CD4-positive, CD25-positive, alpha-beta regulatory T cell (primary cell): ENCODE data around the gene MYRF. TPM values are rescaled to one million over a fixed set of nuclear protein-coding genes. Genes with fewer than 3 reads are reported as not detected.

Source experiments
- ATAC-seq, 2 donors: fragments of 150-1000 bp; cut with Tn5 transposase; one replicate each; pipeline ENCODE4 v1.10.0; 2021; ENCODE audit warnings: low read depth in 2 of 2, moderate number of reproducible peaks in 2 of 2, moderate library complexity in 1 of 2
- DNase-seq, 3 donors: peaks; one replicate each; pipeline versions ENCODE4 v3.0.0 to v3.0.0-alpha.2; 2012 to 2022; ENCODE audit warnings: mixed read lengths in 1 of 3
- H3K27ac ChIP-seq: one replicate; pipeline ENCODE4 v1.7.0; 2013; ENCODE audit warnings: mild to moderate bottlenecking, low read length; ENCODE audit not compliant: insufficient read depth, poor library complexity, severe bottlenecking
- H3K27me3 ChIP-seq: one replicate; pipeline ENCODE4 v1.7.0; 2013; ENCODE audit warnings: low read length; ENCODE audit not compliant: control insufficient read depth, insufficient read depth
- H3K36me3 ChIP-seq: one replicate; pipeline ENCODE4 v1.7.0; 2013; ENCODE audit warnings: mild to moderate bottlenecking, low read length, moderate library complexity; ENCODE audit not compliant: control insufficient read depth, insufficient read depth
- H3K4me1 ChIP-seq: 2 replicates; pipeline ENCODE4 v1.7.0; 2013; ENCODE audit warnings: mild to moderate bottlenecking, low read length; ENCODE audit not compliant: insufficient read depth, control insufficient read depth, poor library complexity, severe bottlenecking
- H3K4me3 ChIP-seq: one replicate; pipeline ENCODE4 v1.7.0; 2013; ENCODE audit warnings: low read depth, mild to moderate bottlenecking, low read length, moderate library complexity
- H3K9me3 ChIP-seq, 2 experiments: 1 replicate in 1 of 2; 2 replicates in 1 of 2; pipeline ENCODE4 v1.7.0; 2013; ENCODE audit warnings: low read length in 2 of 2, mild to moderate bottlenecking in 1 of 2, moderate library complexity in 1 of 2; ENCODE audit not compliant: control insufficient read depth in 2 of 2
- H3K27ac Mint-ChIP-seq, 3 donors: one replicate each; pipeline ENCODE4 v1.8.0; 2020 to 2022; ENCODE audit warnings: mild to moderate bottlenecking in 3 of 3, mixed read lengths in 3 of 3, moderate library complexity in 2 of 3
- H3K27me3 Mint-ChIP-seq: one replicate; pipeline ENCODE4 v1.8.0; 2022; ENCODE audit warnings: mild to moderate bottlenecking, mixed read lengths
- H3K36me3 Mint-ChIP-seq: one replicate; pipeline ENCODE4 v1.8.0; 2020; ENCODE audit warnings: mixed read lengths
- H3K4me1 Mint-ChIP-seq, 4 donors: one replicate each; pipeline ENCODE4 v1.8.0; 2020 to 2022; ENCODE audit warnings: mixed read lengths in 4 of 4, mild to moderate bottlenecking in 1 of 4
- H3K4me3 Mint-ChIP-seq, 4 donors: one replicate each; pipeline ENCODE4 v1.8.0; 2020 to 2022; ENCODE audit warnings: mild to moderate bottlenecking in 4 of 4, mixed read lengths in 4 of 4, moderate library complexity in 3 of 4
- H3K9me3 Mint-ChIP-seq, 7 donors: one replicate each; pipeline ENCODE4 v1.8.0; 2020 to 2022; ENCODE audit warnings: mixed read lengths in 7 of 7, mild to moderate bottlenecking in 3 of 7, moderate library complexity in 2 of 7
- polyA plus RNA-seq, 4 donors: library from polyadenylated mRNA; unstranded; fragments of 300-500 nt; fragmentation: Illumina TruSeq; gene quantifications; one replicate each; pipeline ENCODE4 v1.2.3, GENCODE V29; 2021
- total RNA-seq: library from RNA; stranded (reverse); gene quantifications from one replicate; pipeline ENCODE4 v1.2.3, GENCODE V29; 2022

The MYRF gene
- total and polyA plus RNA-seq, 5 donors from 2014 or later = 0.20 to 0.74 (median 0.30) TPM; not detected in 2

DNA sequence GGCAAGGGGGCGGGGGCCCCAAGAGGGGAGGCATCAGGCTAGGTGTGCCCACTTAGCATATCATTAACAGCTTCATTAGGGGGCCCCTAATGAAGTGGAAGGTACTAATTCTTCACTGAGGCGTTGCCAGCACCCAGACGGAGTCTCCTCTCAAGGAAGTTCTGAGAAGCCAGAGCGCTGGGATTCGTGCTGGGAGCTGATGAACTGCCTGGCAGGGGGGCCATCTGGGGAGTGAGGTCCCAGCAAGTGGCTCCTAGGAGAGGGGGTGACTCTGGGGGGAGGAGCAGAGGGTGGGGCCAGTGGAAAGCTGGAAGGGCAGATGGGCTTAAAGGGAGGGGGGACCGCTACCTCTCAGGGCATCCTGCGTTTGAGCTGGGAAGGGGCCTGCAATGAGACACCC is 42.4 kb upstream of the MYRF start:
- no peak overlapping the region for H3K27ac ChIP-seq
- Mint-ChIP-seq H3K4me1 (no peaks in the 10 kb centered on the region), H3K27ac (no peak overlapping the region), H3K9me3 (no peaks in the 10 kb centered on the region), H3K36me3 (no peaks in the 10 kb centered on the region), H3K4me3 (no peak overlapping the region), H3K27me3 (no peaks in the 10 kb centered on the region)
- no peaks in the 10 kb centered on the region for H3K36me3 ChIP-seq
- ATAC-seq (no peak), DNase-seq (no peak)
- no peaks in the 10 kb centered on the region for H3K27me3 ChIP-seq
- H3K4me3 ChIP-seq = no peak overlapping the region
- H3K9me3 ChIP-seq = no peaks in the 10 kb centered on the region
- H3K4me1 ChIP-seq = no peaks in the 10 kb centered on the region

DNA sequence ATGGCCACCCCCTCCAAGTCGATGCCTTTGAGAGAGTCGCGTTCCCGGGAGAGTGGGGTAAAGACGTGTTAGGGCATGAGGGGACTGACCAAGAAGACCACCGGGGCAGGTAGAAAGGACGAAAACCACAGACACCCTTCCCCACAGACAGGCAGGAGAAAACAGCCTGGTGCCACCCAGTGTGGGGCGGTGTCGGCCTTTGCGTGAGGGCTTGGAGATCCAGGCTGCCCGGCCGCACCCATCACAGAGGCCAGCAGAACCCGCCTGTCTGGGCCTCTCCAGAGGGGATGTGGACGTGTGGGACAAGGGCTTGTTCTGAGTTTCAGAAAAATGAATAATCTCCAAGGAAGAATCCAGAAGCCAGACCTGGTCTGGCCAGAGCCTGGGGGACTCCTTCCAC is 41.4 kb upstream of the MYRF start:
- no peaks in the 10 kb centered on the region for H3K9me3 ChIP-seq
- Mint-ChIP-seq H3K36me3 (no peaks in the 10 kb centered on the region), H3K4me3 (no peak overlapping the region), H3K4me1 (no peaks in the 10 kb centered on the region), H3K27me3 (no peaks in the 10 kb centered on the region), H3K9me3 (no peaks in the 10 kb centered on the region), H3K27ac (no peak overlapping the region)
- DNase-seq = no peak
- H3K27me3 ChIP-seq = no peaks in the 10 kb centered on the region
- H3K4me3 ChIP-seq = no peak overlapping the region
- no peaks in the 10 kb centered on the region for H3K36me3 ChIP-seq
- ATAC-seq = no peak
- H3K4me1 ChIP-seq = no peaks in the 10 kb centered on the region
- H3K27ac ChIP-seq = no peak overlapping the region

DNA sequence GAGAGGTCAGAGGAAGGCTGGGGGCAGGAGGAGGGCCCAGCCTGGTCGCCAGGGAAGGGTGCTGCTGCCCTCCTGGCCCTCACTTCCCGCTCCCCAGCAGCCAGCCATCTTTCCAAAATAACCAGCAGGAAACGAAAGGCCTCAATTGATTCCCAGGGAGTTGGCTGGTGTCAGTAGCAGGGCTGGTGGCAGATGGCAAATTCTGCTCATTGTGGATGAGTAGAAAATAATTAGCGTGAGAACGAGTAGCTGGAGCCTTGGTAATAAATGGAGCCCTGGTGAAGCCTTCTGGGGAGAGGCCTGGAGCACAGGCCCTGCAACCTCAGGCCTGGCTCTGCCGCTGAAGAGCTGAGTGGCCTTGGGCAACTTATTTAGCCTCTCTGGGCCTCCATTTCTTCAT is 40.9 kb upstream of the MYRF start:
- Mint-ChIP-seq H3K27me3 (no peaks in the 10 kb centered on the region), H3K4me3 (no peak overlapping the region), H3K27ac (no peak overlapping the region), H3K9me3 (no peaks in the 10 kb centered on the region), H3K36me3 (no peaks in the 10 kb centered on the region), H3K4me1 (no peaks in the 10 kb centered on the region)
- DNase-seq = no peak
- Histone ChIP-seq H3K4me1 (no peaks in the 10 kb centered on the region), H3K27me3 (no peaks in the 10 kb centered on the region), H3K9me3 (no peaks in the 10 kb centered on the region), H3K4me3 (no peak overlapping the region), H3K36me3 (no peaks in the 10 kb centered on the region), H3K27ac (no peak overlapping the region)
- ATAC-seq = no peak

DNA sequence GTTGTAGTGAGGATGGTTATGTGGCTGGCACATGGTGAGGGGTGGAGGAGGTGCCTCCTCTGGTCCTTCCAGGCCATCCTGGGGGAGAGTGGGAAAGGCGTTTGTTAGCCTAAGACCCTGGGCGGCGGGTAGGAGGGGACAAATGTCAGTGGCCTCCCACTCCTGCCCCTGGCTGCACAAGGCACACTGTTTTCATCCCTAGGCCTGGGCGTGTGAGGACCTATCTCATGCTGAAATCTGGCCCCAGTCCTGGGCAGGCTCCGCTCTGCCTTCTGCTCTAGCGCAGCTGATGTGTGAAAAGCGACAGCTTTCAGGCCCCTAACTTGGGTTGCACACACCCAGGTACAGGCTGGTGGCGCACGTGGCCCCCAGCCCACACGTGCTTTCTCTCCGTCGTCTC is 40.1 kb upstream of the MYRF start:
- Histone ChIP-seq H3K27ac (no peak overlapping the region), H3K4me1 (no peaks in the 10 kb centered on the region), H3K9me3 (no peaks in the 10 kb centered on the region), H3K27me3 (no peaks in the 10 kb centered on the region), H3K4me3 (no peak overlapping the region), H3K36me3 (no peaks in the 10 kb centered on the region)
- H3K9me3 Mint-ChIP-seq = no peaks in the 10 kb centered on the region
- H3K27me3 Mint-ChIP-seq = no peaks in the 10 kb centered on the region
- H3K27ac Mint-ChIP-seq = no peak overlapping the region
- ATAC-seq = no peak
- H3K36me3 Mint-ChIP-seq = no peaks in the 10 kb centered on the region
- no peak for DNase-seq
- no peaks in the 10 kb centered on the region for H3K4me1 Mint-ChIP-seq
- no peak overlapping the region for H3K4me3 Mint-ChIP-seq

DNA sequence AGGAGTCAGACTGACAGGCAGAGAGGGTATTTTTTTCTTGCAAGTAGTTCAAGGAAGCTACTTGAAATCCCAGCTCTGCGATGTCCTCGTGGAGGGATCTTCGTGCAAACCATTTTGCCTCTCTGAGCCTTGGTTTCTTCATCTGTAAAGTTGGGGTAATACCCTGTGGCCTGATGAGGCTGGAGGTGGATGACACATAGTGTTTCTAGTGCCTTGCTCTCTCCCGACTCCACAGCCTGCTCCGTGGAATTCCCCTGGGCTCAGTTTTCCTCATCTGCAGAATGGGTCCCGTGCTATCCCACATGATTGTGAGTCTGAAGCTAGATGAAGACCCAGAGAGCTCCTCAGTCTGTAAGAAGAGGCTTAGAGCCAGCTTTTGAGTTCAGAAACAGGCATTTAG is 39.6 kb upstream of the MYRF start:
- no peaks in the 10 kb centered on the region for H3K9me3 Mint-ChIP-seq
- H3K4me3 Mint-ChIP-seq = no peak overlapping the region
- H3K27me3 ChIP-seq = no peaks in the 10 kb centered on the region
- no peaks in the 10 kb centered on the region for H3K4me1 Mint-ChIP-seq
- H3K27me3 Mint-ChIP-seq = no peaks in the 10 kb centered on the region
- no peak overlapping the region for H3K4me3 ChIP-seq
- no peaks in the 10 kb centered on the region for H3K9me3 ChIP-seq
- H3K27ac ChIP-seq = no peak overlapping the region
- no peaks in the 10 kb centered on the region for H3K4me1 ChIP-seq
- no peaks in the 10 kb centered on the region for H3K36me3 ChIP-seq
- DNase-seq (no peak), ATAC-seq (no peak)
- H3K27ac Mint-ChIP-seq = no peak overlapping the region
- no peaks in the 10 kb centered on the region for H3K36me3 Mint-ChIP-seq

DNA sequence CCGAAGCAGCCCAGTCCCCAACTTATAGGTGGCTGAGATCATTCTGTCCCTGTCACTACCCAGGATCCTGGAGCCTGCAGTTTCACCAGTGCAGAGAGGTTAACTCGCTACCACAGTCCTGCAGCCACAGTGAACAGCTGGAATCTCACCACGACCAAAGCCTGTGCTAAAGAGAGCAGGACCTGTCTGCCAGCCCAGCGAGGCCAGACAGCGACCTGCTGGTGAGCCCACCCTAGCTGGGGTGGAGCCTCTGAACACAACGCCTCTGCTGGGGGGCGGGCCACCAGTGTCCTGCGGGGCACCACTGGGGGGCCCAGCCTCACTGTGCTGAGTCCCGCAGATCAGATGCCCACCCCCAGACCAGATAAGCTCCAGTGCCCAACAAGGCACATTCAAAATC is 39.0 kb upstream of the MYRF start:
- H3K4me1 Mint-ChIP-seq = no peaks in the 10 kb centered on the region
- no peak for ATAC-seq

DNA sequence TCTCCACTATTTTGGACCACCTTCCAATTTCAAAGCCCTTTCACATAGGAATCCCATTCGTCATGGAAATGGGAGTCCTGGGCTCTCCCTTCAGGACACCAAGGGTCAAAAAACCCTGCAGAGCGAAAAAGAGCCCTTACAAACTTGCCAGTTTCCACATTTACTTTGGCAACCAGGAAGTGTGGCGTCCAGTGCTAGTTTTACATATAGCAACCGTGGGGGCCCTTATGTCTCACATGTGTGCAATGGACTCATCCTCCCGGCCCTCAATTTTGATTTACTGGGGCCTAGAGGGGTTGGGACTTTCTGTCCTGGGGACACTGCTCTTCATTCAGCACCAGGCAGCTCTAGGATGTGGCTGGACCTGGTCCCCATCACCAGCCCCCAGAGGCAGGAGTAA is 38.5 kb upstream of the MYRF start:
- ATAC-seq = no peak

More for the DNA sequence above, 39.0 kb upstream of the MYRF start:
- no peaks in the 10 kb centered on the region for H3K9me3 Mint-ChIP-seq
- no peaks in the 10 kb centered on the region for H3K36me3 Mint-ChIP-seq
- DNase-seq = no peak
- Histone ChIP-seq H3K4me3 (no peak overlapping the region), H3K36me3 (no peaks in the 10 kb centered on the region), H3K27me3 (no peaks in the 10 kb centered on the region), H3K9me3 (no peaks in the 10 kb centered on the region), H3K27ac (no peak overlapping the region), H3K4me1 (no peaks in the 10 kb centered on the region)
- H3K27me3 Mint-ChIP-seq = no peaks in the 10 kb centered on the region
- no peak overlapping the region for H3K4me3 Mint-ChIP-seq
- H3K27ac Mint-ChIP-seq = no peak overlapping the region

DNA sequence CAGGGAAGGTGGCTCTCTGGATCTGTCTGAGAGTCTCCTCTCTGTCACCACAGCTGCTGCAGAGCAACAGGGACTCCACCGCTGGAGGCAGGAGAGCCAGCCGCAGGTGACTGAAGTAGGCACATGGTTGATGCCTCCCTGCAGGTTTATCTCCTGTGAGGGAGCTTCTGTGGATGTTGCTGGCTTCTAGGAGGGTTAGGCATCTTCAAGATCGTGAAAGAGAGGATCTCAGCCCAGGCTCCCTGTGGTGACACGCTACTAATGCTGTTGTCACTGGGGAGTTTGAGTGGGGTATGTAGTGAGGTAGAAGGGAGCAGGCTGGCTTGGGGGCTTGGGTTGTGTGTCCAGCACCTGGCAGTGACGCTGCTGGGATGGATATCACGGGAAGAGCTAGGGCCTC is 38.1 kb upstream of the MYRF start:
- H3K36me3 Mint-ChIP-seq = no peaks in the 10 kb centered on the region
- H3K4me1 Mint-ChIP-seq = no peaks in the 10 kb centered on the region
- no peak overlapping the region for H3K27ac ChIP-seq

More for the DNA sequence above, 38.5 kb upstream of the MYRF start:
- Histone ChIP-seq H3K36me3 (no peaks in the 10 kb centered on the region), H3K27ac (no peak overlapping the region), H3K4me1 (no peaks in the 10 kb centered on the region), H3K27me3 (no peaks in the 10 kb centered on the region), H3K9me3 (no peaks in the 10 kb centered on the region), H3K4me3 (no peak overlapping the region)
- Mint-ChIP-seq H3K27me3 (no peaks in the 10 kb centered on the region), H3K36me3 (no peaks in the 10 kb centered on the region), H3K4me3 (no peak overlapping the region), H3K4me1 (no peaks in the 10 kb centered on the region), H3K9me3 (no peaks in the 10 kb centered on the region), H3K27ac (no peak overlapping the region)
- no peak for DNase-seq

More for the DNA sequence above, 38.1 kb upstream of the MYRF start:
- Mint-ChIP-seq H3K4me3 (no peak overlapping the region), H3K9me3 (no peaks in the 10 kb centered on the region), H3K27ac (no peak overlapping the region), H3K27me3 (no peaks in the 10 kb centered on the region)
- ATAC-seq (no peak), DNase-seq (no peak)
- Histone ChIP-seq H3K27me3 (no peaks in the 10 kb centered on the region), H3K4me3 (no peak overlapping the region), H3K36me3 (no peaks in the 10 kb centered on the region), H3K4me1 (no peaks in the 10 kb centered on the region), H3K9me3 (no peaks in the 10 kb centered on the region)
